Measurements from ENCODE around the gene HIVEP1.

- no peak for TF ChIP-seq CTCF (IDR thresholded peaks at IDR 0.05)
- TF ChIP-seq RXRA (IDR thresholded peaks at IDR 0.05; ENCODE audit: borderline replicate concordance, low read depth), result no peak
- TF ChIP-seq FOXJ3 (CRISPR knock-in tag; IDR thresholded peaks at IDR 0.05), result no peak
- TF ChIP-seq PBX3 (IDR thresholded peaks at IDR 0.05), result no peak
- TF ChIP-seq USF2 (IDR thresholded peaks at IDR 0.05; ENCODE audit: borderline replicate concordance, low read depth, low read length), result no peak
- no peak for TF ChIP-seq YY1 (IDR thresholded peaks at IDR 0.05; ENCODE audit: low read depth)
- TF ChIP-seq REST (IDR thresholded peaks at IDR 0.05; ENCODE audit: low read depth, low read length), result no peak
- TF ChIP-seq POLR2AphosphoS5 (IDR thresholded peaks at IDR 0.05; ENCODE audit: low read depth, low read length), result no peak
- TF ChIP-seq TAF1 (IDR thresholded peaks at IDR 0.05; ENCODE audit: borderline replicate concordance, low read depth, low read length), result no peak
- TF ChIP-seq TEAD4 (IDR thresholded peaks at IDR 0.05; ENCODE audit: borderline replicate concordance, insufficient read depth), result no peak
- no peak for TF ChIP-seq SMC3 (IDR thresholded peaks at IDR 0.05; ENCODE audit: low read depth, low read length)
- no peak for TF ChIP-seq MXI1 (IDR thresholded peaks at IDR 0.05; ENCODE audit: low read depth, low read length)
- no peak for TF ChIP-seq EZH2phosphoT487 (IDR thresholded peaks at IDR 0.05; ENCODE audit: borderline replicate concordance, low read depth)
- no peak for TF ChIP-seq RAD21 (IDR thresholded peaks at IDR 0.05; ENCODE audit: low read length)
Measured at GRCh38 chr6:12017876-12018401, 5.8 kb downstream of the HIVEP1 start.

All from SK-N-SH (cell line).